ENCODE data around the gene ZDHHC19.
"Not testable (repeated sequence)": the region's sequence is repeated elsewhere in the genome, so short reads cannot be mapped to it uniquely, and the experiment has no call there.

Gene ZDHHC19

GRCh38 chr3:196175722-196176121 lies 35.5 kb downstream of the ZDHHC19 start:
- DNase-seq, result no peak

- DNase-seq, result no peak
These were observed 36.0 kb downstream of the ZDHHC19 start for GRCh38 chr3:196175116-196175625.

- no peak for DNase-seq
These were observed 36.5 kb downstream of the ZDHHC19 start for GRCh38 chr3:196174652-196175051.

GRCh38 chr3:196170296-196170695 lies 40.9 kb downstream of the ZDHHC19 start:
- DNase-seq, result not testable (repeated sequence)

GRCh38 chr3:196169836-196170240 lies 41.4 kb downstream of the ZDHHC19 start:
- DNase-seq, result no peak

- DNase-seq, result no peak
These were observed 42.3 kb downstream of the ZDHHC19 start for GRCh38 chr3:196168808-196169391.

GRCh38 chr3:196166741-196167140 lies 44.5 kb downstream of the ZDHHC19 start:
- no peak for DNase-seq

GRCh38 chr3:196165850-196166249 lies 45.4 kb downstream of the ZDHHC19 start:
- no peak for DNase-seq

GRCh38 chr3:196165006-196165575 lies 46.1 kb downstream of the ZDHHC19 start:
- not testable (repeated sequence) for DNase-seq

GRCh38 chr3:196164576-196164975 lies 46.6 kb downstream of the ZDHHC19 start:
- DNase-seq, result no peak

- no peak for DNase-seq
These were observed 47.3 kb downstream of the ZDHHC19 start for GRCh38 chr3:196163666-196164493.

GRCh38 chr3:196163212-196163611 lies 48.0 kb downstream of the ZDHHC19 start:
- no peak for DNase-seq

- no peak for DNase-seq
These were observed 48.5 kb downstream of the ZDHHC19 start for GRCh38 chr3:196162679-196163078.

- peak; percentile 34 for DNase-seq
These were observed 51.0 kb downstream of the ZDHHC19 start for GRCh38 chr3:196159952-196160804.

GRCh38 chr3:196159526-196159925 lies 51.7 kb downstream of the ZDHHC19 start:
- DNase-seq, result no peak

GRCh38 chr3:196156160-196156559 lies 55.0 kb downstream of the ZDHHC19 start:
- DNase-seq, result no peak

GRCh38 chr3:196150481-196150880 lies 60.7 kb downstream of the ZDHHC19 start:
- DNase-seq, result no peak

- DNase-seq, result no peak
These were observed 61.3 kb downstream of the ZDHHC19 start for GRCh38 chr3:196149831-196150301.

GRCh38 chr3:196149375-196149774 lies 61.8 kb downstream of the ZDHHC19 start:
- DNase-seq, result no peak
